IMR-90 (cell line): ENCODE results near the gene SFT2D2. TPM values are rescaled to one million over a fixed set of nuclear protein-coding genes. Genes with fewer than 3 reads are reported as not detected.

ENCODE experiments used
- ATAC-seq: fragments of 200-7000 bp; cut with Tn5 transposase; 2 replicates; pipeline ENCODE4 v1.9.1; 2020; ENCODE audit warnings: low read depth, mild to moderate bottlenecking, moderate library complexity
- BruUV-seq: library from RNA; stranded (reverse); fragments of 400-500 nt; replicated peaks from 2 replicates; lab custom pipeline; 2021; lab: Mats Ljungman, UMichigan
- CTCF ChIA-PET: fragments of 300-600 bp; formaldehyde crosslinking; extraction: SDS; loops from one replicate; lab custom pipeline; 2021; ENCODE audit warnings: antibody characterized with exemption; lab: Yijun Ruan, JAX
- POLR2A ChIA-PET: fragments of 300-600 bp; sonication (Branson Sonifier 250); formaldehyde crosslinking; loops from one replicate; lab custom pipeline; 2022; ENCODE audit warnings: antibody characterized with exemption; ENCODE audit not compliant: unreplicated experiment; lab: Charles Lee
- DNase-seq: peaks from one replicate; pipeline ENCODE4 v3.0.0; 2013
- H2AFZ ChIP-seq: replicated peaks from 2 replicates; pipeline ENCODE3; 2013; ENCODE audit warnings: low read length, mild to moderate bottlenecking; ENCODE audit not compliant: poor library complexity
- H2AK5ac ChIP-seq: 2 replicates; pipeline ENCODE4 v1.6.1; 2013; ENCODE audit warnings: low read depth, low read length, inconsistent platforms
- H2AK9ac ChIP-seq: replicated peaks from 2 replicates; pipeline ENCODE3; 2013; ENCODE audit warnings: mild to moderate bottlenecking, low read depth, low read length, moderate library complexity; ENCODE audit not compliant: poor library complexity
- H2BK120ac ChIP-seq: 2 replicates; pipeline ENCODE4 v1.6.1; 2013; ENCODE audit warnings: low read depth, low read length, inconsistent platforms
- H2BK15ac ChIP-seq: 3 replicates; pipeline ENCODE4 v1.6.1; 2013; ENCODE audit warnings: low read depth, low read length, inconsistent platforms
- H2BK20ac ChIP-seq: 2 replicates; pipeline ENCODE4 v1.6.1; 2013; ENCODE audit warnings: low read depth, mild to moderate bottlenecking, inconsistent platforms, low read length, moderate library complexity
- H2BK5ac ChIP-seq: 2 replicates; pipeline ENCODE4 v1.6.1; 2013; ENCODE audit warnings: mild to moderate bottlenecking, low read depth, low read length, inconsistent platforms; ENCODE audit not compliant: poor library complexity, severe bottlenecking
- H3K14ac ChIP-seq: replicated peaks from 2 replicates; pipeline ENCODE4 v1.6.1; 2013; ENCODE audit warnings: low read depth, low read length, inconsistent platforms
- H3K18ac ChIP-seq: 2 replicates; pipeline ENCODE4 v1.6.1; 2013; ENCODE audit warnings: low read depth, low read length, control low read depth
- H3K23ac ChIP-seq: 2 replicates; pipeline ENCODE4 v1.6.1; 2013; ENCODE audit warnings: low read depth, low read length, inconsistent platforms
- H3K27ac ChIP-seq: 2 replicates; pipeline ENCODE4 v1.5.1; 2013; ENCODE audit warnings: mild to moderate bottlenecking, control low read depth, low read length; ENCODE audit not compliant: insufficient read depth
- H3K27me3 ChIP-seq: 2 replicates; pipeline ENCODE4 v1.6.1; 2013; ENCODE audit warnings: low read length; ENCODE audit not compliant: control insufficient read depth, insufficient read depth
- H3K36me3 ChIP-seq: 2 replicates; pipeline ENCODE4 v1.6.1; 2013; ENCODE audit warnings: low read length, mixed read lengths; ENCODE audit not compliant: control insufficient read depth, insufficient read depth
- H3K4ac ChIP-seq: 2 replicates; pipeline ENCODE4 v1.6.1; 2013; ENCODE audit warnings: low read depth, low read length, inconsistent platforms
- H3K4me1 ChIP-seq: 2 replicates; pipeline ENCODE4 v1.6.1; 2013; ENCODE audit warnings: low read length, mixed read lengths; ENCODE audit not compliant: control insufficient read depth, insufficient read depth
- H3K4me2 ChIP-seq: 2 replicates; pipeline ENCODE4 v1.6.1; 2013; ENCODE audit warnings: low read depth, mild to moderate bottlenecking, control low read depth, low read length, moderate library complexity
- H3K4me3 ChIP-seq: 2 replicates; pipeline ENCODE4 v1.5.1; 2013; ENCODE audit warnings: low read depth, mild to moderate bottlenecking, control low read depth, low read length, moderate library complexity; ENCODE audit not compliant: insufficient read depth
- H3K56ac ChIP-seq: 2 replicates; pipeline ENCODE4 v1.6.1; 2013; ENCODE audit warnings: low read length, inconsistent platforms; ENCODE audit not compliant: insufficient read depth; ENCODE audit errors: extremely low read depth
- H3K79me1 ChIP-seq, 2 experiments: 2 replicates each; pipeline ENCODE4 v1.6.1; 2013; ENCODE audit warnings: low read length in 2 of 2, inconsistent platforms in 1 of 2, low read depth in 1 of 2
- H3K9ac ChIP-seq: 2 replicates; pipeline ENCODE4 v1.6.1; 2013; ENCODE audit warnings: low read depth, low read length, control low read depth
- H3K9me1 ChIP-seq: 2 replicates; pipeline ENCODE4 v1.6.1; 2013; ENCODE audit warnings: low read length, inconsistent platforms; ENCODE audit not compliant: insufficient read depth
- H3K9me3 ChIP-seq: 2 replicates; pipeline ENCODE4 v1.6.1; 2013; ENCODE audit warnings: low read length; ENCODE audit not compliant: control insufficient read depth, insufficient read depth
- H4K20me1 ChIP-seq: 2 replicates; pipeline ENCODE4 v1.6.1; 2013; ENCODE audit warnings: low read length, inconsistent platforms; ENCODE audit not compliant: insufficient read depth
- H4K5ac ChIP-seq: 2 replicates; pipeline ENCODE4 v1.6.1; 2013; ENCODE audit warnings: mild to moderate bottlenecking, low read depth, low read length, control low read depth
- H4K8ac ChIP-seq, 2 experiments: 2 replicates each; pipeline ENCODE4 v1.6.1; 2013; ENCODE audit warnings: low read depth in 2 of 2, low read length in 2 of 2, control low read depth in 1 of 2, inconsistent platforms in 1 of 2
- H4K91ac ChIP-seq: 2 replicates; pipeline ENCODE4 v1.6.1; 2013; ENCODE audit warnings: low read depth, low read length, inconsistent platforms; ENCODE audit not compliant: insufficient read depth
- MAFK ChIP-seq: IDR thresholded peaks from 2 replicates; pipeline ENCODE4 v1.6.1; 2012; ENCODE audit warnings: low read depth, low read length, improper control_type of control experiment
- MAZ ChIP-seq: IDR thresholded peaks from 2 replicates; pipeline ENCODE4 v1.6.1; 2012; ENCODE audit warnings: low read depth, mild to moderate bottlenecking, low read length, improper control_type of control experiment, moderate library complexity, borderline replicate concordance
- MXI1 ChIP-seq: IDR thresholded peaks from 2 replicates; pipeline ENCODE4 v1.6.1; 2012; ENCODE audit warnings: low read depth, mild to moderate bottlenecking, low read length, moderate library complexity, borderline replicate concordance
- RAD21 ChIP-seq: IDR thresholded peaks from 2 replicates; pipeline ENCODE4 v1.6.1; 2012; ENCODE audit warnings: low read length, improper control_type of control experiment
- RCOR1 ChIP-seq: IDR thresholded peaks from 2 replicates; pipeline ENCODE4 v1.6.1; 2012; ENCODE audit warnings: mild to moderate bottlenecking, low read length, improper control_type of control experiment; ENCODE audit not compliant: insufficient replicate concordance
- RFX5 ChIP-seq: IDR thresholded peaks from 2 replicates; pipeline ENCODE4 v1.8.0; 2012; ENCODE audit warnings: low read depth, mild to moderate bottlenecking, low read length, moderate library complexity
- SMC3 ChIP-seq: fragments of 150-350 bp; IDR thresholded peaks from 2 replicates; pipeline ENCODE4 v1.6.1; 2016; ENCODE audit warnings: low read depth, mild to moderate bottlenecking, antibody characterized with exemption, low read length, moderate library complexity
- WGBS, 2 experiments: methylation state at CpG; one replicate each; pipeline versions ENCODE4 v1.1.5 to v1.1.7; 2013; ENCODE audit warnings: missing lambda C conversion rate in 2 of 2; ENCODE audit not compliant: insufficient read length in 1 of 2; ENCODE audit errors: extremely low coverage in 2 of 2; 5-methylcytosine and 5-hydroxymethylcytosine counted together
- dilution Hi-C: fragments of 300-500 bp; cut with HindIII; formaldehyde crosslinking; loops from one replicate; pipeline ENCODE4 v1.14.3; 2018; ENCODE audit warnings: low sequenced_read_pairs; ENCODE audit not compliant: unreplicated experiment
- in situ Hi-C: fragments of 300-500 bp; cut with MboI; formaldehyde crosslinking; loops from 3 replicates; pipeline ENCODE4 v1.14.3; 2019; ENCODE audit warnings: low sequenced_read_pairs, inconsistent platforms, mixed read lengths
- intact Hi-C: fragments of 100-400 bp; cut with micrococcal nuclease; formaldehyde crosslinking; loops from 2 replicates; pipeline ENCODE4 v1.10.0; 2022
- polyA plus RNA-seq, 3 experiments: library from polyadenylated mRNA; depleted of rRNA; stranded (reverse); fragments of >200 nt; gene quantifications; 2 replicates each; pipeline ENCODE4 v1.2.3, GENCODE V29; 2012; ENCODE audit warnings: low replicate concordance in 1 of 3
- total RNA-seq: library from RNA; depleted of rRNA; stranded (reverse); fragments of >200 nt; gene quantifications from 2 replicates; pipeline ENCODE4 v1.2.3, GENCODE V29; 2012
- TF ChIP-seq, protein P1 (sequence below): conservative IDR thresholded peaks from 2 replicates; pipeline ENCODE4 v1.5.1; 2012; ENCODE audit warnings: mild to moderate bottlenecking, low read depth, low read length, improper control_type of control experiment

SFT2D2 gene
- total and polyA plus RNA-seq, 2 of the 4 experiments (the other 2 are of a cell fraction): 11.1 to 37.6 TPM

DNA sequence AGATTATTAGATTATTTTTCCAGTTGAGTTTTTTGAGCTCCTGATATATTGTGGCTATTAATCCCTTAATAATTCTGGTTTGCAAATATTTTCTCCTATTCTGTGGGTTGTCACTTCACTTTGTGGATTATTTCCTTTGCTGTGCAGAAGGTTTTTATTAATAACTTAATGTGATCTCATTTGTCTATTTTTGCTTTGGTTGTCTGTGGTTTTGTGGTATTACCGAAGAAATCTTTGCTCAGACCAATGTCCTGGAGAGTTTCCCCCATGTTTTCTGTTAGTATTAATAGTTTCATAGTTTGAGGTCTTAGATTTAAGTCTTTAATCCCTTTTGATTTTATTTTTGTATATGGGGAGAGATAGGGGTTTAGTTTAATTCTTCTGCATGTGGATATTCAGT lies 47.8 kb downstream of the SFT2D2 start:
- Histone ChIP-seq H2BK15ac (no peak overlapping the region), H4K20me1 (no peaks in the 10 kb centered on the region), H2AK9ac (no peak overlapping the region), H3K9me3 (no peaks in the 10 kb centered on the region), H2BK20ac (no peak overlapping the region), H3K4ac (no peak overlapping the region), H3K56ac (no peak overlapping the region), H4K5ac (no peak overlapping the region), H3K79me1 (no peaks in the 10 kb centered on the region), H3K14ac (no peak overlapping the region), H3K4me3 (no peak overlapping the region), H3K4me1 (no peaks in the 10 kb centered on the region), H3K9me1 (no peaks in the 10 kb centered on the region), H2BK5ac (no peak overlapping the region), H4K91ac (no peak overlapping the region), H3K4me2 (no peak overlapping the region), H2BK120ac (no peak overlapping the region), H3K18ac (no peak overlapping the region), H3K23ac (no peak overlapping the region), H3K27me3 (no peaks in the 10 kb centered on the region), H2AFZ (no peak overlapping the region), H2AK5ac (no peak overlapping the region), H3K36me3 (no peaks in the 10 kb centered on the region), H3K27ac (no peak overlapping the region), H4K8ac (no peak overlapping the region), H3K9ac (no peak overlapping the region)
- ChIA-PET POLR2A (no interaction called here), CTCF (no interaction called here)
- WGBS, 2 experiments: no CpG with 5 or more reads among the region's 1 CpG
- dilution Hi-C loops: no loop called here
- no peak for ATAC-seq
- no peak for TF ChIP-seq MAFK
- TF ChIP-seq SMC3: no peak
- no peak for TF ChIP-seq MXI1
- TF ChIP-seq MAZ: no peak
- no peak for TF ChIP-seq RFX5
- no peak for TF ChIP-seq RAD21
- TF ChIP-seq, protein P1, sequence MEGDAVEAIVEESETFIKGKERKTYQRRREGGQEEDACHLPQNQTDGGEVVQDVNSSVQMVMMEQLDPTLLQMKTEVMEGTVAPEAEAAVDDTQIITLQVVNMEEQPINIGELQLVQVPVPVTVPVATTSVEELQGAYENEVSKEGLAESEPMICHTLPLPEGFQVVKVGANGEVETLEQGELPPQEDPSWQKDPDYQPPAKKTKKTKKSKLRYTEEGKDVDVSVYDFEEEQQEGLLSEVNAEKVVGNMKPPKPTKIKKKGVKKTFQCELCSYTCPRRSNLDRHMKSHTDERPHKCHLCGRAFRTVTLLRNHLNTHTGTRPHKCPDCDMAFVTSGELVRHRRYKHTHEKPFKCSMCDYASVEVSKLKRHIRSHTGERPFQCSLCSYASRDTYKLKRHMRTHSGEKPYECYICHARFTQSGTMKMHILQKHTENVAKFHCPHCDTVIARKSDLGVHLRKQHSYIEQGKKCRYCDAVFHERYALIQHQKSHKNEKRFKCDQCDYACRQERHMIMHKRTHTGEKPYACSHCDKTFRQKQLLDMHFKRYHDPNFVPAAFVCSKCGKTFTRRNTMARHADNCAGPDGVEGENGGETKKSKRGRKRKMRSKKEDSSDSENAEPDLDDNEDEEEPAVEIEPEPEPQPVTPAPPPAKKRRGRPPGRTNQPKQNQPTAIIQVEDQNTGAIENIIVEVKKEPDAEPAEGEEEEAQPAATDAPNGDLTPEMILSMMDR: no peak
- no peak for TF ChIP-seq RCOR1
- in situ Hi-C loops: no loop called here
- no peak for DNase-seq
- BruUV-seq: no TSS peak
- intact Hi-C loops: no loop called here
